ENCODE measurements around the gene ELK4. TPM values are rescaled to one million over a fixed set of nuclear protein-coding genes. Genes with fewer than 3 reads are reported as not detected.

The ELK4 gene
- total RNA-seq, 1 donor from 2014 or later, result 36.6 TPM

DNA sequence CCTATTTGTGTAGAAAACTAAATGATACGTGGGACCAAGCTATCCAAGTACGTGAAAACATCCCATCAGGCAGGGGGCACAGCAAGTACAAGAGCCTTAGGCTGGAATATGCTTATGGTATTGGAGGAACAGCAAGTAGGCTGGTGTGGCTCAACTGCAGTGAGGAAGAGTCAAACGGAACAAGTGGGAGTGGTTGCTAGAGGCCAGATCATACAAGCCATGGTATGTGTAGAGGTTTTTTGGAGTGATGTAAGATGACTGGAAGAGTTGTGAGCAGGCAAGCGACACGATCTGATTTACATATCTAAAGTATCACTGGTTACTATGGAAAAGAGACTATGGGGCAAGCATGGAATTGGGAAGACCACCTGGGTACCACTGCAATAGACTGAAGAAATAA is 27.8 kb downstream of the ELK4 start:
- no peak overlapping the region for H3K4me2 ChIP-seq
- peaks cover 6% of the 10 kb centered on the region for H4K20me1 ChIP-seq (ENCODE audit: low read depth)
- H3K27me3 Mint-ChIP-seq (ENCODE audit: insufficient read depth, low read depth), result no peaks in the 10 kb centered on the region
- peaks cover 5% of the 10 kb centered on the region for H3K36me3 ChIP-seq
- no peaks in the 10 kb centered on the region for H3K9me3 Mint-ChIP-seq
- peaks cover 16% of the 10 kb centered on the region for H3F3A ChIP-seq (ENCODE audit: low read depth)
- H3K4me1 Mint-ChIP-seq, result no peaks in the 10 kb centered on the region
- no peak overlapping the region for H3K27ac ChIP-seq
- no peak overlapping the region for H3K9ac ChIP-seq
- no peak overlapping the region for H2AFZ ChIP-seq (replicated peaks)
- H3K27ac Mint-ChIP-seq, result no peak overlapping the region
- no peak for TF ChIP-seq EZH2 (IDR thresholded peaks at IDR 0.05)
- TF ChIP-seq, protein P1, sequence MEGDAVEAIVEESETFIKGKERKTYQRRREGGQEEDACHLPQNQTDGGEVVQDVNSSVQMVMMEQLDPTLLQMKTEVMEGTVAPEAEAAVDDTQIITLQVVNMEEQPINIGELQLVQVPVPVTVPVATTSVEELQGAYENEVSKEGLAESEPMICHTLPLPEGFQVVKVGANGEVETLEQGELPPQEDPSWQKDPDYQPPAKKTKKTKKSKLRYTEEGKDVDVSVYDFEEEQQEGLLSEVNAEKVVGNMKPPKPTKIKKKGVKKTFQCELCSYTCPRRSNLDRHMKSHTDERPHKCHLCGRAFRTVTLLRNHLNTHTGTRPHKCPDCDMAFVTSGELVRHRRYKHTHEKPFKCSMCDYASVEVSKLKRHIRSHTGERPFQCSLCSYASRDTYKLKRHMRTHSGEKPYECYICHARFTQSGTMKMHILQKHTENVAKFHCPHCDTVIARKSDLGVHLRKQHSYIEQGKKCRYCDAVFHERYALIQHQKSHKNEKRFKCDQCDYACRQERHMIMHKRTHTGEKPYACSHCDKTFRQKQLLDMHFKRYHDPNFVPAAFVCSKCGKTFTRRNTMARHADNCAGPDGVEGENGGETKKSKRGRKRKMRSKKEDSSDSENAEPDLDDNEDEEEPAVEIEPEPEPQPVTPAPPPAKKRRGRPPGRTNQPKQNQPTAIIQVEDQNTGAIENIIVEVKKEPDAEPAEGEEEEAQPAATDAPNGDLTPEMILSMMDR (IDR thresholded peaks at IDR 0.05), result no peak
- no peak for TF ChIP-seq EZH2phosphoT487 (IDR thresholded peaks at IDR 0.05)
- DNase-seq (ENCODE audit: low spot score), result no peak
- H3K9me3 ChIP-seq (ENCODE audit: low read depth), result no peaks in the 10 kb centered on the region
- peaks cover 19% of the 10 kb centered on the region for H3K79me2 ChIP-seq (ENCODE audit: low read depth)
- no peak overlapping the region for H3K4me3 ChIP-seq
- no peaks in the 10 kb centered on the region for H3K4me1 ChIP-seq
- no peak overlapping the region for H3K4me3 Mint-ChIP-seq
- H3K27me3 ChIP-seq, result no peaks in the 10 kb centered on the region
- H3K36me3 Mint-ChIP-seq, result peaks cover 28% of the 10 kb centered on the region

DNA sequence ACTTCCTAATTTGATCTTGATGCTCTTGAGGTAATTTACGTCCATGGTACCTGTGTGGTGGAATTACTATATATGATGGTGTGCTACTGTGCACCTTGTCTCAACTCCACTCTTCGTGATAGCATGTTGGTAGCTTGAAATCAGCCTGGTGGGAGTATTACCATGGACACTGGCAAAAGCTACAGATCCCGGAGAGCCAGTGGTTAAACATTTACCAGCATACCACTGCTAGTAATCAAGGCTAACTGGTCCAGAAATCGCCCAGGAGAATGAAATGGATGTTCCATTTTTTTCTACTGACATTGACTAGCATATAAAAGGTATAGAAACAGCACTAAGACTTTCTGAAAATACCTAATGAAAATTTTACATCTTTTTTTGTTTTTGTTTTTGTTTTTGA is 30.6 kb downstream of the ELK4 start:
- Mint-ChIP-seq H3K27ac (no peak overlapping the region), H3K9me3 (no peaks in the 10 kb centered on the region), H3K36me3 (peaks cover 31% of the 10 kb centered on the region), H3K27me3 (ENCODE audit: insufficient read depth, low read depth) (peaks cover 2% of the 10 kb centered on the region), H3K4me3 (no peak overlapping the region), H3K4me1 (no peaks in the 10 kb centered on the region)
- no peak overlapping the region for H3K9ac ChIP-seq
- no peaks in the 10 kb centered on the region for H4K20me1 ChIP-seq (ENCODE audit: low read depth)
- H3K4me2 ChIP-seq, result no peak overlapping the region
- no peak overlapping the region for H3K4me3 ChIP-seq
- H3K27me3 ChIP-seq, result no peaks in the 10 kb centered on the region
- peaks cover 13% of the 10 kb centered on the region for H3F3A ChIP-seq (ENCODE audit: low read depth)
- no peaks in the 10 kb centered on the region for H3K79me2 ChIP-seq (ENCODE audit: low read depth)
- no peaks in the 10 kb centered on the region for H3K4me1 ChIP-seq
- no peak for DNase-seq (ENCODE audit: low spot score)
- no peak overlapping the region for H3K27ac ChIP-seq
- no peak overlapping the region for H2AFZ ChIP-seq (replicated peaks)
- TF ChIP-seq, protein P1 (IDR thresholded peaks at IDR 0.05), result no peak
- TF ChIP-seq EZH2 (IDR thresholded peaks at IDR 0.05), result no peak
- TF ChIP-seq EZH2phosphoT487 (IDR thresholded peaks at IDR 0.05), result no peak
- H3K9me3 ChIP-seq (ENCODE audit: low read depth), result no peaks in the 10 kb centered on the region
- H3K36me3 ChIP-seq, result no peaks in the 10 kb centered on the region

DNA sequence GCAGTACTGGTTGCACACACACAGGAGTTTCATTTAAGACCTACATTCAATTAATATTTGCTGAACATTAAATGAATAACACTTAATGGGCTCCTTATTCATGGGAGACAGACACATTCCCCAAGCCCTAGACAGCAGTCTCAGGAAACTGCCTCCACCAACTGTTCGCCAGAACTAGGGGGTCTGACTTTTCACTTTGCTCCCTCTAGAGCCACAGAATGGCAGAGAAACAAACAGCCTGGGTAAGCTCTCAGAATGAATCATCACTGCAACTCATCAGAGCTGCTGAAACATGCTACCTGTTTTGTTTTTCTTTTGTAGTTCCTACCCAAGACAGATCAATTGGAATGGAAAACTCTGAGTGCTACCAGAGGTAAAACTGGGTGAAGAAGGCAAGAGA is 31.7 kb downstream of the ELK4 start:
- no peak for DNase-seq (ENCODE audit: low spot score)
- H2AFZ ChIP-seq (replicated peaks), result no peak overlapping the region
- no peaks in the 10 kb centered on the region for H3K27me3 ChIP-seq
- H3K79me2 ChIP-seq (ENCODE audit: low read depth), result no peaks in the 10 kb centered on the region
- no peaks in the 10 kb centered on the region for H3K9me3 ChIP-seq (ENCODE audit: low read depth)
- no peaks in the 10 kb centered on the region for H3K9me3 Mint-ChIP-seq
- H3K27me3 Mint-ChIP-seq (ENCODE audit: insufficient read depth, low read depth), result peaks cover 2% of the 10 kb centered on the region
- peaks cover 33% of the 10 kb centered on the region for H3K36me3 Mint-ChIP-seq
- no peak overlapping the region for H3K27ac ChIP-seq
- TF ChIP-seq, protein P1 (IDR thresholded peaks at IDR 0.05), result no peak
- TF ChIP-seq EZH2 (IDR thresholded peaks at IDR 0.05) (no peak), EZH2phosphoT487 (IDR thresholded peaks at IDR 0.05) (no peak)
- no peak overlapping the region for H3K4me3 ChIP-seq
- no peaks in the 10 kb centered on the region for H4K20me1 ChIP-seq (ENCODE audit: low read depth)
- H3K9ac ChIP-seq, result no peak overlapping the region
- no peaks in the 10 kb centered on the region for H3K36me3 ChIP-seq
- H3F3A ChIP-seq (ENCODE audit: low read depth), result peaks cover 13% of the 10 kb centered on the region
- no peak overlapping the region for H3K4me2 ChIP-seq
- H3K4me1 Mint-ChIP-seq, result no peaks in the 10 kb centered on the region
- H3K27ac Mint-ChIP-seq, result no peak overlapping the region
- no peaks in the 10 kb centered on the region for H3K4me1 ChIP-seq
- H3K4me3 Mint-ChIP-seq, result no peak overlapping the region
